ENCODE results near the gene AKR7A2. TPM values are rescaled to one million over a fixed set of nuclear protein-coding genes. Genes with fewer than 3 reads are reported as not detected.
"Not testable (repeated sequence)": the region's sequence is repeated elsewhere in the genome, so short reads cannot be mapped to it uniquely, and the experiment has no call there.

The AKR7A2 gene
- total and polyA plus RNA-seq, 12 donors = 20.0 to 235 (median 110) TPM

GRCh38 chr1:19273106-19273843 is 38.7 kb downstream of the AKR7A2 start:
- intact Hi-C loops (cut with DNase I) = no loop called here
- H3K4me3 ChIP-seq = no peak overlapping the region
- no peaks in the 10 kb centered on the region for H3K27me3 ChIP-seq
- no peak overlapping the region for H3K27ac ChIP-seq
- TF ChIP-seq CTCF (IDR thresholded peaks at IDR 0.05) (no peak), POLR2A (IDR thresholded peaks at IDR 0.05) (no peak)
- no peaks in the 10 kb centered on the region for H3K4me1 ChIP-seq (replicated peaks in 1 of 2)
- H3K9me3 ChIP-seq (replicated peaks in 1 of 3) = no peaks in the 10 kb centered on the region
- DNase-seq = no peak
- 88 to 96% (median 91%) methylated on average over 19 to 22 of the region's 22 CpGs for WGBS, 4 donors
- H3K36me3 ChIP-seq (replicated peaks in 1 of 2) = no peaks in the 10 kb centered on the region

DNA sequence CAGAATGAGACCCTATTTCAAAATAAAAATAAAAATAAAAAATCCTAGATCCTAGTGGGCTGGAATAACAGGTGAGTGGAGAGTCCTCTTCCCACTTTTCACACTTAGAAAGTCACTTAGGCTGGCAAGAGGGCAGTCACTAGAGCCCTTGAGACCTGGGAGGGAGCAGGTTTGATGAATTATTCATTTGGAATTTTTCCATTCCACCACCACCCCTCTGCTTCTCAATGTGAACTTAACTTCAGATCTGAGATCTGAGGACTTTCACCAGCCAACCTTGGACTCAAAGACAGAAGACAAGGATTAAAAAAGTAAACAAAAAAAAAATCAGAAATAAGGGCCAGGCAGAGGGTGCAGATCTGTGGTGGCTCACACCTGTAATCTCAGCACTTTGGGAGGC is 39.9 kb downstream of the AKR7A2 start:
- Histone ChIP-seq H3K36me3 (replicated peaks in 1 of 2) (no peaks in the 10 kb centered on the region), H3K27ac (no peak overlapping the region), H3K9me3 (replicated peaks in 1 of 3) (no peaks in the 10 kb centered on the region), H3K4me1 (replicated peaks in 1 of 2) (no peaks in the 10 kb centered on the region), H3K4me3 (no peak overlapping the region), H3K27me3 (no peaks in the 10 kb centered on the region)
- intact Hi-C loops (cut with DNase I) = no loop called here
- DNase-seq = no peak
- TF ChIP-seq POLR2A (IDR thresholded peaks at IDR 0.05) (no peak), CTCF (IDR thresholded peaks at IDR 0.05) (no peak)

DNA sequence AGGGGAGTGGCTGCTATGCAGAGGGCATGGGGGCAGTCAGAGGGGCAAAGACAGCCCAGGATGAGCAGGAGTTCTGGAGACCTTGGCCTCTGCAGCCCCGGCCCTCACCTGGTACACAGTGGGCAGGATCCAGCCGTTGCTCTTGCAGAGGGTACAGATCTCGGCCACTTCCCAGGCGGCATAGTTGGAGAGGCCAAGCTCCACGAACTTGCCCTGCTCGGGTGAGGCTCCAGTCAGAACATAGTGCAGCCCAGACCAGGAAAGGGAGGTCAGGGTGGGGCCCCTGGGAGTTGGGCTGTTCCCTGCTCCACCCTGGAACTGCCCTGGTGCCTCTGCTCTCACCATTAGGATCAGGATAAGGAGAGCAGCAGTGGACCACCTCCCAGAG is 41.6 kb downstream of the AKR7A2 start:
- not testable (repeated sequence) for DNase-seq; H3K27ac ChIP-seq; H3K36me3 ChIP-seq (replicated peaks in 1 of 2)

GRCh38 chr1:19269427-19270342 is 42.3 kb downstream of the AKR7A2 start:
- WGBS, 4 donors = 63 to 89% (median 76%) methylated on average over 7 to 9 of the region's 9 CpGs
- intact Hi-C loops (cut with DNase I) = loop anchor here in 1 of 2 donors (10.0 kb wide), 1 partner anchor 385 kb away; no protein-coding TSS in a partner anchor

More for the DNA sequence above, 41.6 kb downstream of the AKR7A2 start:
- 83 to 96% methylated on average over 6 of the region's 6 CpGs; no CpG with 5 or more reads in 2 of the 4 donors for WGBS, 4 donors
- intact Hi-C loops (cut with DNase I); H3K9me3 ChIP-seq (replicated peaks in 1 of 3); H3K4me3 ChIP-seq; H3K4me1 ChIP-seq (replicated peaks in 1 of 2); H3K27me3 ChIP-seq: not testable (repeated sequence)

GRCh38 chr1:19268445-19268844 is 43.5 kb downstream of the AKR7A2 start:
- Histone ChIP-seq H3K27me3 (no peaks in the 10 kb centered on the region), H3K27ac (no peak overlapping the region), H3K4me3 (no peak overlapping the region), H3K9me3 (replicated peaks in 1 of 3) (no peaks in the 10 kb centered on the region), H3K4me1 (replicated peaks in 1 of 2) (no peaks in the 10 kb centered on the region), H3K36me3 (replicated peaks in 1 of 2) (no peaks in the 10 kb centered on the region)
- DNase-seq = no peak
- TF ChIP-seq CTCF (IDR thresholded peaks at IDR 0.05) = no peak
- intact Hi-C loops (cut with DNase I) = loop anchor here in 1 of 2 donors (10.0 kb wide), 1 partner anchor 386 kb away; no protein-coding TSS in a partner anchor
- WGBS, 4 donors = 81 to 88% (median 84%) methylated on average over 7 to 11 of the region's 11 CpGs

More at GRCh38 chr1:19269427-19270342, 42.3 kb downstream of the AKR7A2 start:
- not testable (repeated sequence) for H3K36me3 ChIP-seq (replicated peaks in 1 of 2); H3K27me3 ChIP-seq; DNase-seq; H3K9me3 ChIP-seq (replicated peaks in 1 of 3); H3K4me1 ChIP-seq (replicated peaks in 1 of 2); H3K27ac ChIP-seq; H3K4me3 ChIP-seq
